WERI-Rb-1 (cell line): ENCODE data around the gene ZNF132.

Experiments
- DNase-seq: peaks from one replicate; pipeline ENCODE4 v3.0.0-alpha.2; 2020
- H3K27ac ChIP-seq: fragments of 250-450 bp; sonication (Bioruptor Pico); 2 replicates; pipeline ENCODE4 v1.5.1; 2020; ENCODE audit warnings: mild to moderate bottlenecking, moderate library complexity
- H3K27me3 ChIP-seq: fragments of 250-450 bp; sonication (Bioruptor Pico); 2 replicates; pipeline ENCODE4 v1.5.1; 2021; ENCODE audit warnings: mild to moderate bottlenecking, low read depth, moderate library complexity; ENCODE audit not compliant: insufficient read depth, severe bottlenecking
- H3K36me3 ChIP-seq: fragments of 250-450 bp; sonication (Bioruptor Pico); 2 replicates; pipeline ENCODE4 v1.5.1; 2020; ENCODE audit warnings: mild to moderate bottlenecking, moderate library complexity
- H3K4me3 ChIP-seq: 2 replicates; pipeline ENCODE4 v1.5.1; 2011; ENCODE audit warnings: low read depth, mild to moderate bottlenecking, control low read depth, low read length
- H3K9me3 ChIP-seq: fragments of 250-450 bp; sonication (Bioruptor Pico); 2 replicates; pipeline ENCODE4 v1.5.1; 2021; ENCODE audit warnings: mild to moderate bottlenecking, moderate library complexity; ENCODE audit not compliant: severe bottlenecking
- TF ChIP-seq, protein P1 (sequence below): IDR thresholded peaks from 2 replicates; pipeline ENCODE4 v1.5.1; 2011; ENCODE audit warnings: low read depth, mild to moderate bottlenecking, control low read depth, inconsistent platforms, low read length

ZNF132 gene

DNA sequence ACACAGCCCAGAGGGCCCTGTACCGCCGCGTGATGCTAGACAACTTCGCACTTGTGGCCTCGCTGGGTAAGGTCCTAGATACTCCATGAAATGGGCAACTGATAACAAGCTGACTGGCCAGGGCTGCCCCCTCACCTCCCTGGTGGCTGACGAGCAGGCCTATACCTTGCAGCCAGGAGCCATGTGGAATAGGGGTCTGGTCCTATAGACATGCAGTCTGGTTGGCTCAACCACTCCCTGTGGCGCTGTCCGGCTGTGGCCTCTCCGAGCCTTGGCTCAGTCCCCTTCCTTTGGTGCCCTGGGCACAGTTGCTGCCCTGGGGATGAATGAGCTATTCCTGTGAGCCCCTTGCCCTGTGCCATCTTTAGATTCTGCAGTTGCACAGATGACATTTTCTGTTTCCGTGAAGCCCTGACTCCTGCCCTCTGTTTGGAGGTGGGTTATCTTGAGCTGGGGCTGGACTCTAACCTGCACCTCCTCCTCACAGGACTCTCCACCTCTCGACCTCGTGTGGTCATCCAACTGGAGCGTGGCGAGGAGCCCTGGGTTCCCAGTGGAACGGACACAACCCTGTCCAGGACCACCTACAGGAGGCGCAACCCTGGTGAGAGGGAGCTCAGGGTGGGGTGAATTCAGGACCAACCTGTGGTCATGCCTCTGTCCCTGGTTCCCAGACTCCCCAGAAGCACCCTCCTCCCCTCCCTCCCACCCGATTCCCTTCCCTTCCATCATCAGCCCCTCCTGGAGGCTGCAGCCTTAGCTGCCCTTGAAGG is 29.5 kb upstream of the ZNF132 start:
- Histone ChIP-seq H3K27me3 (no peaks in the 10 kb centered on the region), H3K27ac (no peak overlapping the region), H3K9me3 (no peaks in the 10 kb centered on the region), H3K36me3 (peaks cover 27% of the 10 kb centered on the region), H3K4me3 (no peak overlapping the region)
- TF ChIP-seq, protein P1, sequence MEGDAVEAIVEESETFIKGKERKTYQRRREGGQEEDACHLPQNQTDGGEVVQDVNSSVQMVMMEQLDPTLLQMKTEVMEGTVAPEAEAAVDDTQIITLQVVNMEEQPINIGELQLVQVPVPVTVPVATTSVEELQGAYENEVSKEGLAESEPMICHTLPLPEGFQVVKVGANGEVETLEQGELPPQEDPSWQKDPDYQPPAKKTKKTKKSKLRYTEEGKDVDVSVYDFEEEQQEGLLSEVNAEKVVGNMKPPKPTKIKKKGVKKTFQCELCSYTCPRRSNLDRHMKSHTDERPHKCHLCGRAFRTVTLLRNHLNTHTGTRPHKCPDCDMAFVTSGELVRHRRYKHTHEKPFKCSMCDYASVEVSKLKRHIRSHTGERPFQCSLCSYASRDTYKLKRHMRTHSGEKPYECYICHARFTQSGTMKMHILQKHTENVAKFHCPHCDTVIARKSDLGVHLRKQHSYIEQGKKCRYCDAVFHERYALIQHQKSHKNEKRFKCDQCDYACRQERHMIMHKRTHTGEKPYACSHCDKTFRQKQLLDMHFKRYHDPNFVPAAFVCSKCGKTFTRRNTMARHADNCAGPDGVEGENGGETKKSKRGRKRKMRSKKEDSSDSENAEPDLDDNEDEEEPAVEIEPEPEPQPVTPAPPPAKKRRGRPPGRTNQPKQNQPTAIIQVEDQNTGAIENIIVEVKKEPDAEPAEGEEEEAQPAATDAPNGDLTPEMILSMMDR: no peak
- no peak for DNase-seq

DNA sequence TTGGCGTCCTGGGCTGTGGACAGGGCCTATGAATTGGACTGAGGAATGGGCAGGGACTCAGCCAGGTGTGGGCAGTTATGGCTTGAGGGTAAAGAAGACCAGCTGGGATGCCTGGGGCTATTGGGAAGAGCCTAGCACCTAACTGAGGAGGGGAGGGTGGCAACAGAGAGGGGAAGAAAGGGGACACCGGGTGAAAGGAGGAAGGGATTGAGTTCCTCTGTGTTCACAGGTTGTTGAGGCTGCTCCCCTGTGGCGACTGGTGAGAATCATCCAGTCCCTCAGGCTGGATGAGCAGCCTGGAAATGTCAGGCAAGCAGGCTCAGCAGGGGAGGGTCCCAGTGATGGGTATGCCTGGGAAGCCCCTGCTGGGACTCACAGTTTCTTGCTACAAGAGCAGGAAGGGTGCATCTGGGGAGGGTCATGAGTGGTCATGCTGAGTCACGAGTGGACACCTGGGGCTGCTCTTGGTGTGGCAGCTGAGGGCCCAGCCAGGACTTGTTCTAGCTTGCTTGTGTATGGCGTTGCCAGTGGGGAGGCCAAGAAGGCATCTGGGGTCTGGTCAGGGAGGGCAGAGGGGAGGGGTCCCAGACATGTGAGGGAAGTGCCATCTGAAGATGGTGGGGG is 28.4 kb upstream of the ZNF132 start:
- peaks cover 25% of the 10 kb centered on the region for H3K36me3 ChIP-seq
- H3K27ac ChIP-seq: no peak overlapping the region
- H3K27me3 ChIP-seq: no peaks in the 10 kb centered on the region
- H3K9me3 ChIP-seq: no peaks in the 10 kb centered on the region
- TF ChIP-seq, protein P1: no peak
- no peak for DNase-seq
- no peak overlapping the region for H3K4me3 ChIP-seq

DNA sequence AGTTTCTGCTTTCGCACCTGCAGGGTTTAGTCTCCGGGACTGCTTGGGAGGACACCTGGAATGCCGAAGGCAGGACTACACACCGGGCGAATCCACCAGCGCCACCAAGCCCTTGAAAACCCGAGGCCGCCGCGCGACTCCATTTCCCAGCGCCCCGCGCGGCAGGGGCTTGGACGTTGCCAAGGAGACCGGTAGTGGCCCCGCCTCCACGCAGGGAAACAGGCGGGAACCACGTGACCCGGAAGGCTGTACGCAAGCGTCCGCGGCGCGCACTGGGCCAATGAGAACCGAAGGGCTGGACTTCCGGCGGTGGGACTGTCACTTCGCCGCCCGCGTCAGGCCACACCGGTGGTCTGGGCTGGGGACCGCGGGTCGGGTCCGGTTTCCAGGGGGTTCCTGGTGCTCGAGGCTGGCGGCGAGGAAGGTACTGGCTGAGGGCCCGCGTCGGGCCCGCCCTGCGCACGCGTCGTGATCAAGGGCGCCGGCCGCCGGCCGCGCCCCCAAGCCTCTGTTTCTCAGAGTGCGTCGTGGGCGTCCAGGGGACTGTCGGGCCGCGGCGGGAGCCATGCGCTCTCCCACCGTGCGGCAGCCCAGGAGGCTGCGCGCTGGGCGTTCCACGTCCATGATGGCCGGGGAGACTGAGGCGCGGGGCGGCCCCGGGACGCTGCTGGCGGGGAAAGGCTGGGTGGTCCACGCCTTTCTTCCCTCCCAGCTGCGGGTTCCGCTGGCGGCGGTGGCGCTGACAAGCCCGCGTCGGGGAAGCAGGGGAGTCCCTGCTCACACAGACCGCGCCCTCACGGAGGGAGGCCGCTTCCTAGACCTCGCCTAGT is 27.0 kb upstream of the ZNF132 start, which contains the start of gene ZNF324:
TSS of gene ZNF324 (plus strand) at position 321 of the 830 bp plus-strand sequence. CDS start 2,106 bp downstream, outside the sequence.
- H3K27ac ChIP-seq: peak within 1 kb of the TSS; percentile 72
- DNase-seq: peak; percentile 97

DNA sequence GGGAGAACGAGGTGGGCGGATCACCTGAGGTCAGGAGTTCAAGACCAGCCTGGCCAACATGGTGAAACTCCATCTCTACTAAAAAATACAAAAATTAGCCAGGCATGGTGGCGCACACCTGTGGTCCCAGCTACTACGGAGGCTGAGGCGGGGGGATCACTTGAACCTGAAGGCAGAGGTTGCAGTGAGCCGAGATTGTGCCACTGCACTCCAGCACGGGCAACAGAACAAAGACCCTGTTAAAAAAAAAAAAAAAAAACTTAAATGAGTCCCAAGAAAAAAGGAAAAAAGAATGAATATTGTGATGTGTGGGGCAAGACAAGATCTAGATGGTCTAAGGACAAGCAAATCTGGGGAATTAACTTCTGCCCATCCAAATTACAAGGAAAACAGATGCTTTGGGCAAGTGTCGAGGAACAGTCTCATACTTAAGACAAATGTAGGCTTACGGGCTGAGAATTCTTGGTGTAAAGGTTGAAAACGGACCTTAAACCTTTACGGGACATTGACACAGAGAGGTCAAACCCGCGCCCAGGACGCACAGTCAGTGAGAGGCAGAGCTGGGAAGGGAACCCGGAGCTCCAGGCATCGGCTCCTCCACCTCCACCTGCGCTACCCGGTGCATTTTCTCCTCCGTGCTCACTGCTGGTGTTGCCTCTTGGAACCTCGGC is 26.3 kb upstream of the ZNF132 start:
- H3K27ac ChIP-seq: no peak overlapping the region
- no peak for DNase-seq
- H3K9me3 ChIP-seq: no peaks in the 10 kb centered on the region
- TF ChIP-seq, protein P1: no peak
- H3K36me3 ChIP-seq: peaks cover 11% of the 10 kb centered on the region
- H3K27me3 ChIP-seq: no peaks in the 10 kb centered on the region
- H3K4me3 ChIP-seq: peak overlapping the region; percentile 88

More for the DNA sequence above, 27.0 kb upstream of the ZNF132 start, which contains the start of gene ZNF324:
- Histone ChIP-seq H3K4me3 (peak within 1 kb of the TSS; percentile 88), H3K27me3 (no peaks in the 10 kb centered on the region), H3K9me3 (no peaks in the 10 kb centered on the region), H3K36me3 (peaks cover 14% of the 10 kb centered on the region)
- TF ChIP-seq, protein P1: no peak

DNA sequence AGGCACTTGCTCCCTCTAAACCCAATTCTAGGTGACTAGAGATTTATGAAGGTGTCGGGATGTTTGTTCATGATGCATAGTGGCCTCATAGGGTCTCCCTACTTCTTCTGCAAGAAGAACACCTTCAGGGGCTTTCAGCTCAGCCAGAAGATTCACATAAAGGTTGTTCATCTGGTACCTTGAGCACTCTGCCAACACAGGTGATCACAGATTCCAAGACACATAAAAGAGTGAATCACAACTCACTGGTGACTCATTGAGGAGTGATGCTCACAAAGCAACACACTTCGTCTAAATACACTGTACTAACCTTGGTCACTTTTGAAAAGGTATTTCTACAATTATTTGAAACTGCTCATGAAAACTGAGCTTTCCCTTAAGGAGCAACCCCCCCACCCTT is 20.1 kb upstream of the ZNF132 start:
- no peak for DNase-seq
- Histone ChIP-seq H3K9me3 (no peaks in the 10 kb centered on the region), H3K27ac (no peak overlapping the region), H3K36me3 (peaks cover 8% of the 10 kb centered on the region), H3K4me3 (no peak overlapping the region), H3K27me3 (no peaks in the 10 kb centered on the region)
- TF ChIP-seq, protein P1: no peak
